SK-N-SH (cell line): ENCODE results near the gene KCNJ15. TPM values are rescaled to one million over a fixed set of nuclear protein-coding genes. Genes with fewer than 3 reads are reported as not detected.

Experiments used
- CTCF ChIA-PET: fragments of 300-600, 350-600 bp; formaldehyde crosslinking; extraction: SDS; loops from one replicate; lab custom pipeline; 2021; lab: Yijun Ruan, JAX
- POLR2A ChIA-PET: fragments of 350-600 bp; sonication (Branson Sonifier 250); formaldehyde crosslinking; extraction: SDS; loops from one replicate; lab custom pipeline; 2020; ENCODE audit warnings: antibody characterized with exemption, inconsistent platforms; lab: Yijun Ruan, JAX
- DNase-seq: peaks from one replicate; pipeline ENCODE4 v3.0.0; 2012
- H2AFZ ChIP-seq: fragments of 200-600 bp; sonication (generic); 2 replicates; pipeline ENCODE4 v1.8.1; 2016; ENCODE audit warnings: antibody characterized with exemption, mild to moderate bottlenecking, low read depth
- H3F3A ChIP-seq: fragments of 200-600 bp; sonication (generic); replicated peaks from 2 replicates; pipeline ENCODE3; 2016; ENCODE audit warnings: antibody characterized with exemption, mild to moderate bottlenecking; ENCODE audit not compliant: insufficient read depth
- H3K27ac ChIP-seq, 2 experiments: fragments of 200-500 bp in 1 of 2; fragments of 200-600 bp in 1 of 2; sonication (Bioruptor generic) in 1 of 2; sonication (generic), shearing (Covaris generic) in 1 of 2; 2 replicates each; pipeline versions ENCODE4 v1.5.1 to v1.6.1; 2014 to 2016; ENCODE audit warnings: low read depth in 2 of 2, inconsistent platforms in 1 of 2, low read length in 1 of 2, mild to moderate bottlenecking in 1 of 2, mixed read lengths in 1 of 2
- H3K27me3 ChIP-seq: fragments of 200-600 bp; sonication (generic), shearing (Covaris generic); 2 replicates; pipeline ENCODE4 v1.6.1; 2016; ENCODE audit warnings: mixed run types; ENCODE audit not compliant: insufficient read depth
- H3K36me3 ChIP-seq, 2 experiments: fragments of 200-500 bp in 1 of 2; fragments of 200-600 bp in 1 of 2; sonication (Bioruptor generic) in 1 of 2; sonication (generic) in 1 of 2; replicated peaks in 1 of 2; 2 replicates each; pipeline versions ENCODE3 to v1.5.1; 2014 to 2016; ENCODE audit warnings: low read length in 1 of 2, mild to moderate bottlenecking in 1 of 2; ENCODE audit not compliant: insufficient read depth in 2 of 2, control insufficient read depth in 1 of 2
- H3K4me1 ChIP-seq, 2 experiments: fragments of 200-500 bp in 1 of 2; fragments of 200-600 bp in 1 of 2; sonication (Bioruptor generic) in 1 of 2; sonication (generic), shearing (Covaris generic) in 1 of 2; 2 replicates each; pipeline versions ENCODE4 v1.5.1 to v1.6.1; 2014 to 2016; ENCODE audit warnings: low read depth in 1 of 2, low read length in 1 of 2, mixed run types in 1 of 2; ENCODE audit not compliant: insufficient read depth in 2 of 2, control insufficient read depth in 1 of 2
- H3K4me2 ChIP-seq: fragments of 200-600 bp; sonication (generic), shearing (Covaris generic); 2 replicates; pipeline ENCODE4 v1.6.1; 2017; ENCODE audit warnings: mixed run types
- H3K4me3 ChIP-seq, 2 experiments: fragments of 200-500 bp in 1 of 2; fragments of 200-600 bp in 1 of 2; sonication (Bioruptor generic) in 1 of 2; sonication (generic), shearing (Covaris generic) in 1 of 2; 2 replicates each; pipeline versions ENCODE4 v1.5.1 to v1.8.1; 2014 to 2016; ENCODE audit warnings: low read depth in 2 of 2, inconsistent platforms in 1 of 2, low read length in 1 of 2, mild to moderate bottlenecking in 1 of 2, mixed read lengths in 1 of 2, moderate library complexity in 1 of 2
- H3K79me2 ChIP-seq: fragments of 200-600 bp; sonication (generic); 2 replicates; pipeline ENCODE4 v1.8.1; 2017; ENCODE audit warnings: mild to moderate bottlenecking; ENCODE audit not compliant: insufficient read depth
- H3K9ac ChIP-seq: fragments of 200-600 bp; sonication (generic); 2 replicates; pipeline ENCODE4 v1.6.1; 2017; ENCODE audit warnings: mixed run types
- H3K9me2 ChIP-seq: fragments of 200-600 bp; sonication (generic); 2 replicates; pipeline ENCODE4 v1.6.1; 2017; ENCODE audit warnings: mixed run types
- H3K9me3 ChIP-seq: fragments of 200-600 bp; sonication (generic); 2 replicates; pipeline ENCODE4 v1.6.1; 2017; ENCODE audit warnings: mixed run types, mild to moderate bottlenecking, moderate library complexity
- H4K20me1 ChIP-seq: fragments of 200-600 bp; sonication (generic); 2 replicates; pipeline ENCODE4 v1.6.1; 2017; ENCODE audit warnings: mild to moderate bottlenecking, mixed run types; ENCODE audit not compliant: insufficient read depth
- CHD2 ChIP-seq: fragments of 150-350 bp; IDR thresholded peaks from 2 replicates; pipeline ENCODE4 v1.6.1; 2018; ENCODE audit warnings: low read length; ENCODE audit not compliant: partially characterized antibody
- EP300 ChIP-seq, 2 experiments: IDR thresholded peaks; 2 replicates each; pipeline versions ENCODE4 v1.4.0 to v1.6.1; 2012; ENCODE audit warnings: borderline replicate concordance in 1 of 2, low read depth in 1 of 2, low read length in 1 of 2
- EZH2phosphoT487 ChIP-seq: fragments of 200-600 bp; sonication (generic); IDR thresholded peaks from 2 replicates; pipeline ENCODE4 v1.6.1; 2017; ENCODE audit warnings: low read depth, mixed run types, mild to moderate bottlenecking, antibody characterized with exemption, moderate library complexity, borderline replicate concordance
- FOSL2 ChIP-seq: IDR thresholded peaks from 2 replicates; pipeline ENCODE4 v1.4.0; 2012; ENCODE audit warnings: low read depth, mild to moderate bottlenecking, moderate library complexity, borderline replicate concordance
- JUND ChIP-seq: IDR thresholded peaks from 2 replicates; pipeline ENCODE4 v1.4.0; 2012
- MXI1 ChIP-seq: IDR thresholded peaks from 2 replicates; pipeline ENCODE4 v1.6.1; 2012; ENCODE audit warnings: mild to moderate bottlenecking, low read depth, low read length, improper control_type of control experiment
- NFIC ChIP-seq: IDR thresholded peaks from 2 replicates; pipeline ENCODE4 v1.4.0; 2012; ENCODE audit warnings: borderline replicate concordance
- POLR2AphosphoS5 ChIP-seq: IDR thresholded peaks from 2 replicates; pipeline ENCODE4 v1.6.1; 2012; ENCODE audit warnings: low read depth, low read length
- RAD21 ChIP-seq: IDR thresholded peaks from 2 replicates; pipeline ENCODE4 v1.6.1; 2012; ENCODE audit warnings: mild to moderate bottlenecking, low read length
- RCOR1 ChIP-seq: fragments of 150-350 bp; IDR thresholded peaks from 2 replicates; pipeline ENCODE4 v1.6.1; 2017; ENCODE audit warnings: antibody characterized with exemption, low read length
- RFX5 ChIP-seq: IDR thresholded peaks from 2 replicates; pipeline ENCODE4 v1.6.1; 2012; ENCODE audit warnings: mild to moderate bottlenecking, improper control_type of control experiment, low read length
- RXRA ChIP-seq: IDR thresholded peaks from 2 replicates; pipeline ENCODE4 v1.4.0; 2012; ENCODE audit warnings: low read depth, mild to moderate bottlenecking, borderline replicate concordance
- TAF1 ChIP-seq: IDR thresholded peaks from 2 replicates; pipeline ENCODE4 v1.6.1; 2012; ENCODE audit warnings: low read depth, mild to moderate bottlenecking, low read length, moderate library complexity, borderline replicate concordance
- TCF12 ChIP-seq: IDR thresholded peaks from 2 replicates; pipeline ENCODE4 v1.4.0; 2012
- WGBS: methylation state at CpG from one replicate; pipeline ENCODE4 v1.1.6; 2017; ENCODE audit warnings: low lambda C conversion rate; 5-methylcytosine and 5-hydroxymethylcytosine counted together
- polyA plus RNA-seq, 3 experiments: library from polyadenylated mRNA; depleted of rRNA; stranded (reverse); fragments of >200 nt; gene quantifications; 2 replicates each; pipeline ENCODE4 v1.2.3, GENCODE V29; 2012
- TF ChIP-seq, protein P1 (sequence below): IDR thresholded peaks from 2 replicates; pipeline ENCODE4 v1.4.0; 2012; ENCODE audit warnings: low read depth, borderline replicate concordance
- TF ChIP-seq, protein P2 (sequence below): IDR thresholded peaks from 2 replicates; pipeline ENCODE4 v1.6.1; 2012; ENCODE audit warnings: mild to moderate bottlenecking, low read depth, low read length, moderate library complexity
- TF ChIP-seq, protein P3 (sequence below): fragments of 200-600 bp; sonication (generic); IDR thresholded peaks from 2 replicates; pipeline ENCODE4 v1.6.1; 2017; ENCODE audit warnings: antibody characterized with exemption, mild to moderate bottlenecking, moderate library complexity
- TF ChIP-seq, protein P4 (sequence below): IDR thresholded peaks from 2 replicates; pipeline ENCODE4 v1.4.0; 2012; ENCODE audit warnings: low read depth
- TF ChIP-seq, protein P5 (sequence below): fragments of 150-350 bp; IDR thresholded peaks from 2 replicates; pipeline ENCODE4 v1.6.1; 2016; ENCODE audit warnings: mild to moderate bottlenecking, low read depth, low read length

Gene KCNJ15
- polyA plus RNA-seq, 1 of the 3 experiments (the other 2 are of a cell fraction): 0.03 TPM

DNA sequence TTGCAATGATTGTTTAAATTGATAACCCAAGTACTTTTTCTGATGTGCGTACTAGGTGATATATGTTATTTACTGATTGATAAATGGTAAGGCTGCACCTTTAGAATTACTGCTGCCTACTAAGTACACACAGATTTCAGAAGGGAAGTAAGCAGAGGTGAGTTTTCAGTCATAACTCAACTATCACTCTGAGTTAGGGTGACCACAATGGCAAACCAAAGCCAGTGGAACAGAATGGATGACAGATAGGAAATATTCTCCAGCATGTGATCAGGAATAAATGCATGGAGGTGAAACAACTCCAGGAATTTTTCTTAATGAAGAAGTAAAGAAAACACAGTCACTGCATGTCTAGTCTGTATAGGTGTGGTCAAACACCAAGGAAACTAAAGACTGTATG is 7.5 kb upstream of the KCNJ15 start:
- H3K27ac ChIP-seq: no peak overlapping the region
- no peak overlapping the region for H3K4me3 ChIP-seq
- no peak overlapping the region for H3K9ac ChIP-seq
- WGBS: 88% methylated on average over 1 of the region's 1 CpG
- H3K4me2 ChIP-seq: no peak overlapping the region
- no peaks in the 10 kb centered on the region for H3K9me3 ChIP-seq
- CTCF ChIA-PET: interaction anchor here (0.9 to 1.3 kb wide), 2 partner anchors 13 to 82 kb away, joined by 3 read pairs; no protein-coding TSS in a partner anchor
- no peaks in the 10 kb centered on the region for H3K79me2 ChIP-seq
- H4K20me1 ChIP-seq: no peaks in the 10 kb centered on the region
- H3K27me3 ChIP-seq: no peaks in the 10 kb centered on the region
- DNase-seq: no peak
- H3F3A ChIP-seq: peaks cover 19% of the 10 kb centered on the region
- no peaks in the 10 kb centered on the region for H3K9me2 ChIP-seq
- POLR2A ChIA-PET: no interaction called here
- no peak for TF ChIP-seq NFIC
- TF ChIP-seq RXRA: no peak
- TF ChIP-seq CHD2: no peak
- TF ChIP-seq TAF1: no peak
- TF ChIP-seq RAD21: no peak
- no peak for TF ChIP-seq EP300 (IDR thresholded peaks at IDR 0.05; ENCODE audit: borderline replicate concordance in 1 of 2, low read depth in 1 of 2, low read length in 1 of 2)
- no peak for TF ChIP-seq RCOR1
- TF ChIP-seq, protein P1, sequence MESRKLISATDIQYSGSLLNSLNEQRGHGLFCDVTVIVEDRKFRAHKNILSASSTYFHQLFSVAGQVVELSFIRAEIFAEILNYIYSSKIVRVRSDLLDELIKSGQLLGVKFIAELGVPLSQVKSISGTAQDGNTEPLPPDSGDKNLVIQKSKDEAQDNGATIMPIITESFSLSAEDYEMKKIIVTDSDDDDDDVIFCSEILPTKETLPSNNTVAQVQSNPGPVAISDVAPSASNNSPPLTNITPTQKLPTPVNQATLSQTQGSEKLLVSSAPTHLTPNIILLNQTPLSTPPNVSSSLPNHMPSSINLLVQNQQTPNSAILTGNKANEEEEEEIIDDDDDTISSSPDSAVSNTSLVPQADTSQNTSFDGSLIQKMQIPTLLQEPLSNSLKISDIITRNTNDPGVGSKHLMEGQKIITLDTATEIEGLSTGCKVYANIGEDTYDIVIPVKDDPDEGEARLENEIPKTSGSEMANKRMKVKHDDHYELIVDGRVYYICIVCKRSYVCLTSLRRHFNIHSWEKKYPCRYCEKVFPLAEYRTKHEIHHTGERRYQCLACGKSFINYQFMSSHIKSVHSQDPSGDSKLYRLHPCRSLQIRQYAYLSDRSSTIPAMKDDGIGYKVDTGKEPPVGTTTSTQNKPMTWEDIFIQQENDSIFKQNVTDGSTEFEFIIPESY: no peak
- TF ChIP-seq, protein P2, sequence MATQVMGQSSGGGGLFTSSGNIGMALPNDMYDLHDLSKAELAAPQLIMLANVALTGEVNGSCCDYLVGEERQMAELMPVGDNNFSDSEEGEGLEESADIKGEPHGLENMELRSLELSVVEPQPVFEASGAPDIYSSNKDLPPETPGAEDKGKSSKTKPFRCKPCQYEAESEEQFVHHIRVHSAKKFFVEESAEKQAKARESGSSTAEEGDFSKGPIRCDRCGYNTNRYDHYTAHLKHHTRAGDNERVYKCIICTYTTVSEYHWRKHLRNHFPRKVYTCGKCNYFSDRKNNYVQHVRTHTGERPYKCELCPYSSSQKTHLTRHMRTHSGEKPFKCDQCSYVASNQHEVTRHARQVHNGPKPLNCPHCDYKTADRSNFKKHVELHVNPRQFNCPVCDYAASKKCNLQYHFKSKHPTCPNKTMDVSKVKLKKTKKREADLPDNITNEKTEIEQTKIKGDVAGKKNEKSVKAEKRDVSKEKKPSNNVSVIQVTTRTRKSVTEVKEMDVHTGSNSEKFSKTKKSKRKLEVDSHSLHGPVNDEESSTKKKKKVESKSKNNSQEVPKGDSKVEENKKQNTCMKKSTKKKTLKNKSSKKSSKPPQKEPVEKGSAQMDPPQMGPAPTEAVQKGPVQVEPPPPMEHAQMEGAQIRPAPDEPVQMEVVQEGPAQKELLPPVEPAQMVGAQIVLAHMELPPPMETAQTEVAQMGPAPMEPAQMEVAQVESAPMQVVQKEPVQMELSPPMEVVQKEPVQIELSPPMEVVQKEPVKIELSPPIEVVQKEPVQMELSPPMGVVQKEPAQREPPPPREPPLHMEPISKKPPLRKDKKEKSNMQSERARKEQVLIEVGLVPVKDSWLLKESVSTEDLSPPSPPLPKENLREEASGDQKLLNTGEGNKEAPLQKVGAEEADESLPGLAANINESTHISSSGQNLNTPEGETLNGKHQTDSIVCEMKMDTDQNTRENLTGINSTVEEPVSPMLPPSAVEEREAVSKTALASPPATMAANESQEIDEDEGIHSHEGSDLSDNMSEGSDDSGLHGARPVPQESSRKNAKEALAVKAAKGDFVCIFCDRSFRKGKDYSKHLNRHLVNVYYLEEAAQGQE: no peak
- no peak for TF ChIP-seq RFX5
- H3K36me3 ChIP-seq: no peaks in the 10 kb centered on the region
- H2AFZ ChIP-seq: no peak overlapping the region
- peaks cover 0 to 8% of the 10 kb centered on the region in 2 experiments; a peak in 2 of 4 replicates for H3K4me1 ChIP-seq

DNA sequence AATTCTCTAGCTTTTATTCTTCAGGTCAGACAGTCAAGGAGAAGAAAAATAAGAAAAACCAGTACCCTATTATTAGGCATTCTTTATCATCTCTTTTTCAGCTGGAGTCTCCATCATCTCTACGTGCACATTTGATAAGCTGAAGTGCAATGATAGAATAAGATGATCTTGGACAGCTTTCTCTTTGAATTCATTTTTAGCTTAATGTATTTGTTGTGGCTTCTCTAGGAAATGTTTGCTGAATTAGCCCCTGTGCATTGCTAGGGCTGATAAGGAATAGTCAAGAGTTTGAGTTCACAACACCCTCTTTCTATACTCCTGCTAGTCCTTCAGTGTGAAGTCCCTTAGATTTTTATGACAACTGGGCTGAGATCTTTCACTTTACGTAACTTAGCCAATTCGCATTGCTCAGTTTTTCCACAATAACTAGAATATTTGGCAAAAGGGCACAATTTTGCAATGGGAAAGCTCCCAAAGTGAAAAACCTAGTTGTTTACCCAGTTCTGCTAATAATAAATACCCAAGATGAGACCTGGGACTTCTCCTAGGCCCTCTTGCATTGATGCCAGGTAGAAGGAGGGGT is 7.0 kb upstream of the KCNJ15 start:
- H3K9me3 ChIP-seq: no peaks in the 10 kb centered on the region
- ChIA-PET CTCF (interaction anchor here (0.9 to 1.3 kb wide), 2 partner anchors 14 to 83 kb away, joined by 3 read pairs; no protein-coding TSS in a partner anchor), POLR2A (no interaction called here)
- no peaks in the 10 kb centered on the region for H3K79me2 ChIP-seq
- H4K20me1 ChIP-seq: no peaks in the 10 kb centered on the region
- H3K4me1 ChIP-seq: peaks cover 0 to 8% of the 10 kb centered on the region in 2 experiments; a peak in 1 of 4 replicates
- no peaks in the 10 kb centered on the region for H3K36me3 ChIP-seq
- H3F3A ChIP-seq: peaks cover 13% of the 10 kb centered on the region
- no peak overlapping the region for H3K27ac ChIP-seq
- H3K4me3 ChIP-seq: no peak overlapping the region
- WGBS: 76% methylated on average over 3 of the region's 3 CpGs
- DNase-seq: no peak
- H3K4me2 ChIP-seq: no peak overlapping the region
- H3K9me2 ChIP-seq: no peaks in the 10 kb centered on the region
- H3K27me3 ChIP-seq: no peaks in the 10 kb centered on the region
- no peak overlapping the region for H3K9ac ChIP-seq
- H2AFZ ChIP-seq: no peak overlapping the region
- no peak for TF ChIP-seq TCF12
- TF ChIP-seq JUND: no peak
- no peak for TF ChIP-seq POLR2AphosphoS5
- no peak for TF ChIP-seq EZH2phosphoT487
- TF ChIP-seq, protein P3, sequence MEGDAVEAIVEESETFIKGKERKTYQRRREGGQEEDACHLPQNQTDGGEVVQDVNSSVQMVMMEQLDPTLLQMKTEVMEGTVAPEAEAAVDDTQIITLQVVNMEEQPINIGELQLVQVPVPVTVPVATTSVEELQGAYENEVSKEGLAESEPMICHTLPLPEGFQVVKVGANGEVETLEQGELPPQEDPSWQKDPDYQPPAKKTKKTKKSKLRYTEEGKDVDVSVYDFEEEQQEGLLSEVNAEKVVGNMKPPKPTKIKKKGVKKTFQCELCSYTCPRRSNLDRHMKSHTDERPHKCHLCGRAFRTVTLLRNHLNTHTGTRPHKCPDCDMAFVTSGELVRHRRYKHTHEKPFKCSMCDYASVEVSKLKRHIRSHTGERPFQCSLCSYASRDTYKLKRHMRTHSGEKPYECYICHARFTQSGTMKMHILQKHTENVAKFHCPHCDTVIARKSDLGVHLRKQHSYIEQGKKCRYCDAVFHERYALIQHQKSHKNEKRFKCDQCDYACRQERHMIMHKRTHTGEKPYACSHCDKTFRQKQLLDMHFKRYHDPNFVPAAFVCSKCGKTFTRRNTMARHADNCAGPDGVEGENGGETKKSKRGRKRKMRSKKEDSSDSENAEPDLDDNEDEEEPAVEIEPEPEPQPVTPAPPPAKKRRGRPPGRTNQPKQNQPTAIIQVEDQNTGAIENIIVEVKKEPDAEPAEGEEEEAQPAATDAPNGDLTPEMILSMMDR: no peak
- no peak for TF ChIP-seq RAD21
- no peak for TF ChIP-seq MXI1
- no peak for TF ChIP-seq FOSL2
- TF ChIP-seq, protein P4, sequence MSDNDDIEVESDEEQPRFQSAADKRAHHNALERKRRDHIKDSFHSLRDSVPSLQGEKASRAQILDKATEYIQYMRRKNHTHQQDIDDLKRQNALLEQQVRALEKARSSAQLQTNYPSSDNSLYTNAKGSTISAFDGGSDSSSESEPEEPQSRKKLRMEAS: no peak
- TF ChIP-seq, protein P5, sequence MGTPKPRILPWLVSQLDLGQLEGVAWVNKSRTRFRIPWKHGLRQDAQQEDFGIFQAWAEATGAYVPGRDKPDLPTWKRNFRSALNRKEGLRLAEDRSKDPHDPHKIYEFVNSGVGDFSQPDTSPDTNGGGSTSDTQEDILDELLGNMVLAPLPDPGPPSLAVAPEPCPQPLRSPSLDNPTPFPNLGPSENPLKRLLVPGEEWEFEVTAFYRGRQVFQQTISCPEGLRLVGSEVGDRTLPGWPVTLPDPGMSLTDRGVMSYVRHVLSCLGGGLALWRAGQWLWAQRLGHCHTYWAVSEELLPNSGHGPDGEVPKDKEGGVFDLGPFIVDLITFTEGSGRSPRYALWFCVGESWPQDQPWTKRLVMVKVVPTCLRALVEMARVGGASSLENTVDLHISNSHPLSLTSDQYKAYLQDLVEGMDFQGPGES: no peak
